ENCODE data around the gene NTNG1. TPM values are rescaled to one million over a fixed set of nuclear protein-coding genes. Genes with fewer than 3 reads are reported as not detected.

NTNG1 gene
- total RNA-seq, 2 donors from 2014 or later, result 0.26 to 4.9 TPM

DNA sequence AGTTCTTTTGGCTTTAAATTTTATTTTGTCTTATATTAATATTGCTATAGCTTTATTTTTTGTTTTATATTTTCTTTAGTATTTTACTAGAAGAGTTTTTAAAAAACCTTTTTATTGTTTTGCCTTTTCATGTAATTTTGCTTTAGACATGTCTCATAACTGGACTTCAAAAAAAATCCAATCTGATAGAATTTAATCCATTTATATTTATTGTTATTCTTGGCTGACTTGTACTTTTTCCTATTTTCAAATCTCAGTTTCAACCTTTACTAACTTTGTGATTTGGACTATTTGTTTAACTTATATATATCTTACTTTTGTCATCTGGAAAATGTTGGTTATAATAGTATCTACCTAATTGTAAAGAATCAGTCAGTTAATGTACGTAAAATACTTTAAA is 61.2 kb downstream of the NTNG1 start:
- no peaks in the 10 kb centered on the region for H3K9me3 ChIP-seq
- 79 to 80% methylated on average over 1 of the region's 1 CpG for WGBS, 2 donors
- H3K36me3 ChIP-seq (replicated peaks in 1 of 2; ENCODE audit: insufficient read depth in 1 of 2, low read depth in 2 of 2), result no peaks in the 10 kb centered on the region
- no peak for DNase-seq
- intact Hi-C loops (cut with DNase I), result no loop called here
- no peak for ATAC-seq
- H3K4me1 ChIP-seq, result no peaks in the 10 kb centered on the region
- H3K27me3 ChIP-seq, result no peaks in the 10 kb centered on the region
- H3K27ac ChIP-seq, result no peak overlapping the region
- TF ChIP-seq POLR2A (IDR thresholded peaks at IDR 0.05), result no peak
- TF ChIP-seq, protein P1, sequence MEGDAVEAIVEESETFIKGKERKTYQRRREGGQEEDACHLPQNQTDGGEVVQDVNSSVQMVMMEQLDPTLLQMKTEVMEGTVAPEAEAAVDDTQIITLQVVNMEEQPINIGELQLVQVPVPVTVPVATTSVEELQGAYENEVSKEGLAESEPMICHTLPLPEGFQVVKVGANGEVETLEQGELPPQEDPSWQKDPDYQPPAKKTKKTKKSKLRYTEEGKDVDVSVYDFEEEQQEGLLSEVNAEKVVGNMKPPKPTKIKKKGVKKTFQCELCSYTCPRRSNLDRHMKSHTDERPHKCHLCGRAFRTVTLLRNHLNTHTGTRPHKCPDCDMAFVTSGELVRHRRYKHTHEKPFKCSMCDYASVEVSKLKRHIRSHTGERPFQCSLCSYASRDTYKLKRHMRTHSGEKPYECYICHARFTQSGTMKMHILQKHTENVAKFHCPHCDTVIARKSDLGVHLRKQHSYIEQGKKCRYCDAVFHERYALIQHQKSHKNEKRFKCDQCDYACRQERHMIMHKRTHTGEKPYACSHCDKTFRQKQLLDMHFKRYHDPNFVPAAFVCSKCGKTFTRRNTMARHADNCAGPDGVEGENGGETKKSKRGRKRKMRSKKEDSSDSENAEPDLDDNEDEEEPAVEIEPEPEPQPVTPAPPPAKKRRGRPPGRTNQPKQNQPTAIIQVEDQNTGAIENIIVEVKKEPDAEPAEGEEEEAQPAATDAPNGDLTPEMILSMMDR (IDR thresholded peaks at IDR 0.05), result no peak
- H3K4me3 ChIP-seq, result no peak overlapping the region

DNA sequence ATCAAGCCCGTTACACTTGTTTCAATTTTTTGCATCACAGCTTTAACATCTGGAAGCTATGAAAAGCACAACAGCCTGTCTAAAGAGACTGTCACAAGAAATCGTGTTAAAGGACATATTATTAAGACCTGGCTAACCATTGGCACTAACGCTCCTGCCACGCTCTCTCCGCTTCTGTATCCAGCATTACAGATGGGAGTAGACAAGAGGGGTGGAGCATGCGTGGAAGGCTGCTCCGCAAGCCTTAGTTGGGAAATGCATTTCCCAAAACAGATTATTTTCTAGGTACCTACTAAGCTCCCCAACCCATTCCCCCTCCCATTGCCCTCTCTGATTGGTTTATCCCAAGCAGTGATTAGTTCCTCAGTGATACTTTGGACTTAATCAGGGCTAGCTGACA is 72.4 kb downstream of the NTNG1 start:
- Histone ChIP-seq H3K9me3 (no peaks in the 10 kb centered on the region), H3K4me1 (no peaks in the 10 kb centered on the region), H3K27me3 (no peaks in the 10 kb centered on the region), H3K27ac (no peak overlapping the region), H3K4me3 (no peak overlapping the region), H3K36me3 (replicated peaks in 1 of 2; ENCODE audit: insufficient read depth in 1 of 2, low read depth in 2 of 2) (no peaks in the 10 kb centered on the region)
- WGBS, 2 donors, result 74 to 79% methylated on average over 7 of the region's 7 CpGs
- intact Hi-C loops (cut with DNase I), result no loop called here
- no peak for DNase-seq
- no peak for ATAC-seq
- TF ChIP-seq, protein P1 (IDR thresholded peaks at IDR 0.05), result no peak
- TF ChIP-seq POLR2A (IDR thresholded peaks at IDR 0.05), result no peak

DNA sequence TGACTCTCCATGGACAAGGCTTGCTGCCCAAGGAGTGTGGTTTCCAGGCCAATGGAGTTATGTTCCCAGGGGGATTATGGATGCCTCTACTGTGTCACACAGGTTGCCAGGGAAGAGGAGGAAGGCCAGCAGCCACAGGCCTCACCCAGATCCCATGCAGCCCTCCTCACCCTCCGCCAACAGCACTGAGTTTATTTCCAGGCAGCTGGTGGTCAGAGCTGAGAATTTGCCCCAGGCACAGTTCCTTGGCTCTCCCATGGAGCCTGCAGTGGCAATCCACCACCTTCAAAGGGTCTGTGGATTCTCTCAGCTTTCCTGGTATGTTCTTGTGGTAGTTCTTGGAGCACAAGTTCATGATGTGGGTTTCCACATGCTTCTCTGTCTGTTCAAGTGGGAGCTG is 79.2 kb downstream of the NTNG1 start:
- no peak for DNase-seq
- 75 to 78% methylated on average over 1 of the region's 1 CpG for WGBS, 2 donors
- Histone ChIP-seq H3K4me1 (no peaks in the 10 kb centered on the region), H3K4me3 (no peak overlapping the region), H3K27me3 (no peaks in the 10 kb centered on the region), H3K27ac (no peak overlapping the region), H3K9me3 (no peaks in the 10 kb centered on the region), H3K36me3 (replicated peaks in 1 of 2; ENCODE audit: insufficient read depth in 1 of 2, low read depth in 2 of 2) (no peaks in the 10 kb centered on the region)
- TF ChIP-seq, protein P1 (IDR thresholded peaks at IDR 0.05), result no peak
- TF ChIP-seq POLR2A (IDR thresholded peaks at IDR 0.05), result no peak
- no peak for ATAC-seq
- intact Hi-C loops (cut with DNase I), result no loop called here

DNA sequence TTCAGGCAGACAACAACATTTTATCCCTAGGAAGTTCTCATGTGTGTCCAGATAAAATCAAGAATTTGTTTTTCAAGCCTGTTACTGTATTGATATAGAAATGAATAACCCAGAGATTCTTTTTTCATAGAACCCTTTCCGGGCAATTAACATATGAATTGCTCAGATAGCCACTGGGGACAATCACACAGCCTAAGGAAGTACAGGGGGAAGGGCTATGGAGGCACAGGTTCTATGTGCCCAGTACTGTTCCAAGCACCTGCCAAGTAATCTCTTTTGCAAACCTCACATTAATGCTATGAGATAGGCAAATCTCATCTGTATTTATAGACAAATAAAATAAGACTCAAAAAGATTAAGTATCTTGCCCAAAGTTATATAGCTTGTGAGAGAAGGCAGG is 84.9 kb downstream of the NTNG1 start:
- TF ChIP-seq, protein P1 (IDR thresholded peaks at IDR 0.05), result no peak
- no peak for TF ChIP-seq POLR2A (IDR thresholded peaks at IDR 0.05)
- no peak for DNase-seq
- no peaks in the 10 kb centered on the region for H3K36me3 ChIP-seq (replicated peaks in 1 of 2; ENCODE audit: insufficient read depth in 1 of 2, low read depth in 2 of 2)
- ATAC-seq, result no peak
- 63 to 72% methylated on average over 1 of the region's 1 CpG for WGBS, 2 donors
- no peak overlapping the region for H3K4me3 ChIP-seq
- no peaks in the 10 kb centered on the region for H3K9me3 ChIP-seq
- no peaks in the 10 kb centered on the region for H3K4me1 ChIP-seq
- intact Hi-C loops (cut with DNase I), result no loop called here
- H3K27ac ChIP-seq, result no peak overlapping the region
- no peaks in the 10 kb centered on the region for H3K27me3 ChIP-seq

DNA sequence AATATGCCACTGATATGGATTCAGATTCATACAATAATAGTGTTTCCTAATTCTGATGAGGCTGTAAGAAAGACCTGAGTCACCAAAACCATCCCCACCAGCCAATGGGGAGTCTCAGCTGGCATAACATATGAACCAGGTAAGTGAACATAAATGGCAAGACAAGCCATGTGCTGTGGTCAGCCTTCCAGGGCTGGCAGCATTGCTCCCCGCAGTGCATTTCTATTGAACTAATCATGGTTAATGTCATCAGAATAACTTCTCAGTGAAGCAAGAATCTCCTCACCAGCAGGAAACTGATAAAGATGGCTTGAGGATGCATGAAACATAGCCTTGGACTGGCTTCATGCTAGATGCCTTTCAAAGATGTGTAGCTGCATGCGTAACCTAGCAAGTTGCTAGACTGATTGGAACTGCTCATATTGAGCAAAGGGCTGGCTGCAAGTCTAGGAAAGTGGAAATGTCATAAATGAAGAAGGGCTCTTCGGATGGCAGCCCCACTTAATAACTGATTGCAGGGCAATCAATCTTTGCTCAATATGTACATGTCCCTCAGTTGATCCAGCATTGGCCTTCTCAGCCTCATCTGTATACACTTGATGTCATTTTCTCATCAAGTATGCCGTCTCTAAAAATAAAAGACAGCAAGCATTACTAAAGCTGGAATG is 88.0 kb downstream of the NTNG1 start:
- DNase-seq, result no peak
- intact Hi-C loops (cut with DNase I), result no loop called here
- ATAC-seq, result no peak
- WGBS, 2 donors, result 63 to 64% methylated on average over 4 of the region's 4 CpGs
- Histone ChIP-seq H3K4me3 (no peak overlapping the region), H3K27me3 (no peaks in the 10 kb centered on the region), H3K9me3 (no peaks in the 10 kb centered on the region), H3K4me1 (no peaks in the 10 kb centered on the region), H3K36me3 (replicated peaks in 1 of 2; ENCODE audit: insufficient read depth in 1 of 2, low read depth in 2 of 2) (no peaks in the 10 kb centered on the region), H3K27ac (no peak overlapping the region)
- TF ChIP-seq POLR2A (IDR thresholded peaks at IDR 0.05), result no peak
